Measurements from ENCODE around the gene SEPTIN1. TPM values are rescaled to one million over a fixed set of nuclear protein-coding genes. Genes with fewer than 3 reads are reported as not detected.
"Not testable (repeated sequence)": the region's sequence is repeated elsewhere in the genome, so short reads cannot be mapped to it uniquely, and the experiment has no call there.

The SEPTIN1 gene
- total and polyA plus RNA-seq, 2 of the 13 experiments (the other 11 are each of a cell fraction or from before 2014, with no cell fraction given) = 0.18 to 0.67 TPM

GRCh38 chr16:30335028-30335597 is 47.2 kb downstream of the SEPTIN1 start (continued):
- TF ChIP-seq NFAT5 (CRISPR knock-in tag; IDR thresholded peaks at IDR 0.05) (peak; percentile 58; the same call in 1 of the 2 replicates), HNRNPLL (IDR thresholded peaks at IDR 0.05; ENCODE audit: low read depth, low read length, poor library complexity, severe bottlenecking) (peak; percentile 84), ZNF101 (CRISPR knock-in tag; IDR thresholded peaks at IDR 0.05; ENCODE audit: borderline replicate concordance, low read depth) (0 out of 2 replicates have a peak, but pooled peaks have one; percentile 53), TFDP2 (CRISPR knock-in tag; IDR thresholded peaks at IDR 0.05) (0 out of 2 replicates have a peak, but pooled peaks have one; percentile 21), ZBTB33 (CRISPR knock-in tag; IDR thresholded peaks at IDR 0.05) (peak; percentile 6; the same call in 1 of the 2 replicates), TIGD3 (CRISPR knock-in tag; IDR thresholded peaks at IDR 0.05; ENCODE audit: borderline replicate concordance) (0 out of 2 replicates have a peak, but pooled peaks have one; percentile 2), CENPT (CRISPR knock-in tag; IDR thresholded peaks at IDR 0.05; ENCODE audit: low read depth) (0 out of 2 replicates have a peak, but pooled peaks have one; percentile 57), EP300 (CRISPR knock-in tag; IDR thresholded peaks at IDR 0.05; ENCODE audit: borderline replicate concordance) (peak; percentile 55; the same call in 1 of the 2 replicates), MXD1 (CRISPR knock-in tag; IDR thresholded peaks at IDR 0.05) (0 out of 2 replicates have a peak, but pooled peaks have one; percentile 44), KDM5A (IDR thresholded peaks at IDR 0.05; ENCODE audit: borderline replicate concordance, low read length) (0 out of 2 replicates have a peak, but pooled peaks have one; percentile 20), MED8 (CRISPR knock-in tag; IDR thresholded peaks at IDR 0.05; ENCODE audit: insufficient replicate concordance) (peak; percentile 91), SOX5 (CRISPR knock-in tag; IDR thresholded peaks at IDR 0.05; ENCODE audit: borderline replicate concordance) (peak; percentile 26; the same call in 1 of the 2 replicates), SP4 (CRISPR knock-in tag; IDR thresholded peaks at IDR 0.05) (peak; percentile 91), PHF5A (CRISPR knock-in tag; IDR thresholded peaks at IDR 0.05; ENCODE audit: low read depth, unreplicated experiment) (peak; percentile 46), REL (CRISPR knock-in tag; conservative IDR thresholded peaks at IDR 0.05) (0 out of 2 replicates have a peak, but pooled peaks have one; percentile 61), SALL1 (CRISPR knock-in tag; IDR thresholded peaks at IDR 0.05) (0 out of 2 replicates have a peak, but pooled peaks have one; percentile 6), MED1 (CRISPR knock-in tag; IDR thresholded peaks at IDR 0.05) (peak; percentile 37)
- TF ChIP-seq EP300 (IDR thresholded peaks at IDR 0.05; ENCODE audit: low read depth in 2 of 2, low read length in 2 of 2) = not testable (repeated sequence)
